OCI-M1 (cell line): ENCODE measurements around the gene TPPP3.
A peak's percentile ranks its signal among the peaks of the same experiment; 100 is the strongest.
"Not testable (repeated sequence)": the region's sequence is repeated elsewhere in the genome, so short reads cannot be mapped to it uniquely, and the experiment has no call there.

Experiments used
- DNase-seq: peaks from one replicate; lab custom pipeline; 2025; lab: John Stamatoyannopoulos, UW

Gene TPPP3

GRCh38 chr16:67389911-67390815 lies 3.1 kb downstream of the TPPP3 start:
- DNase-seq, result no peak

- no peak for DNase-seq
Measured at GRCh38 chr16:67388591-67388990, 4.7 kb downstream of the TPPP3 start.

GRCh38 chr16:67388191-67388590 lies 5.1 kb downstream of the TPPP3 start:
- no peak for DNase-seq

DNA sequence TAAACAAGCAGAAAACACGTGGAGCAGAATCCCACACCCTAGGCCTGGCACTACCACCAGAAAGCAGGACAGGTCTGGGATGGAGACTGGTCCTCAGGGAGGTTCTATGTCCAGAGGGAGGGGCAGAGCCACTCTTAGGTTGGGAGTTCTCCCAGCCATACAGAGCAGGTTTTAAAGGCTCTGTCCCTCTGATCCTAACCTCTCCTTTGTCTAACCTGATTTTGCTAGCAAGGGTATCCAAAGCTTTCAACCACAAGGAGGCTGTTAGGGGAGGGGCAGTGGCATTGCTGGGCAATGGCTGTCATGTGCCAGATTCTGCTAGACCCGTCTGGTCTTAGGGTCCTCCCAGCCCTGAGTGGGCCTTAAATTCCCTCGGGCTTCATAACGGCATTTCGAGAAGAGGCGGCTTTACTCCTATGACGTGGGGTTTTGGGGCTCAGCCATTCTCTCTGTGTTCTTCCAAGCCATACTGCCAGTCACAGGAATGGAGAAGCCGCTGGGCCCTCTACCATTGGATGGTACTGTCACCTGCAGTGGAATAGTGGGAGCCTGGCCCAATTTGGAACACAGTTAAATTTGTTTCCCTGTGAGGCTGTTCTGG lies 5.7 kb downstream of the TPPP3 start:
- DNase-seq, result no peak

DNA sequence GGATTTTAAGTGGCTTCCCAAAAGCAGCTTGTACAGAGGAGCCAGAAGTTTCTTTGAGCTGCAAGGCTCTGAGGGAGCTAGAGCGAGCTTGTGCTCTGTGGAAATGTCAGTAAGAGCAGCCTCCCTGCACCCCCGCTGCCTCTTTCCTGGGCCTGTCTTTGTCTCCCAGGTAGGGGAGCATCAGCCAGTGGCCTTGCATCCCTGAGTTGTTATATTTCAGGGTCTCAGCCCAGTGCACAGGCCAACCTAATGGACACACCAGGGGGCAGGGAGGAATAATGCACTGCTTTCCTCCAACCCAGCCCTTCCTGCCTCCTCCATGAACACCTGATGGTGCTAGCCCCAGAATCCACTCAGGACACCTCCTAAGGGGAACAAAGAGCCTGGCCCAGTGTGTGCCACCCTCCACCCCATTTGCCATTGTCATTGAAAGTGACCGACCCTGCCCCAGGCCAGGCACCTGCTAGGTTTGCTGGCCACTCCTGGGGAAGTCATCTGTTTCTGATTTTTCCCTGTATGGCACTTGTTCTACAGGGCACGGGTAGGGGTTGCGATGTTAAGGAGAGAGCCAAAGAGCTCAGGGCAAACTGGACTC lies 6.3 kb downstream of the TPPP3 start:
- no peak for DNase-seq

GRCh38 chr16:67384778-67385510 lies 8.4 kb downstream of the TPPP3 start:
- DNase-seq, result no peak

DNA sequence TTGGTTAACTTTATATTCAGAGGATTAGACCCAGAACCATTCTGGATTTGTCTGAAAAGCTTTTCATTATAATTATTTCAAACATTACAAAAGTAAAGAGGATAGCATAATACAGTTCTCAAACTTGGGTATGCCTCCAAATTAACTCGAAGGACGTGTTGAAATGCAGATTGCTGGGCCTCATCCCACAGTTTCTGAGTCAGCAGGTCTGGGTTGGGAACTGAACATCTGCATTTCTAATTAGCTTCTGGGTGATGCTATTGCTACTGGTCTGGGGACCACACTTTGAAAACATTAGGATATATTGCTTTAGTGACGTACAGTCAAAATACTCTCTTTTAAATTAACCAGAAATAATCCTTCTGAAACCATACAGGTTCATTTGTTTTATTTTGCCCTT lies 10.0 kb downstream of the TPPP3 start:
- DNase-seq, result no peak

DNA sequence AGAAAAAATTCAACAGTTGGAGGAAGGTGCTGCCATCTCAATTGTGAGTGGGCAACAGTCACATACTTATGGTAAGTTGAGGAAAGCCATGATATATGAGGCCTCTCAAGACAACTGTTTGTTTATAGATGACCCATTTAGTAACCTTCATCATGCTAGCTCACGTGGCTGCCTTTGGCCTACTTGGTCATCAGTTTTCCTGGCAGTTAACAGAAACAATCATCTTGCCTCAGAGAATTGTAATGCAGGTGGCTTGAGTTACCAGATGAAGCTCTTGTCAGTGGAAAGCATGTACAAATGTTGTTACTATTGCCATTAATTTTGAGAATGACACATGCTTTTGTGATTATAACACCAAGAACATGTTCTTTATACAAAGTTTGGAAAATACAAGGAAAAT lies 14.7 kb downstream of the TPPP3 start:
- DNase-seq, result no peak

DNA sequence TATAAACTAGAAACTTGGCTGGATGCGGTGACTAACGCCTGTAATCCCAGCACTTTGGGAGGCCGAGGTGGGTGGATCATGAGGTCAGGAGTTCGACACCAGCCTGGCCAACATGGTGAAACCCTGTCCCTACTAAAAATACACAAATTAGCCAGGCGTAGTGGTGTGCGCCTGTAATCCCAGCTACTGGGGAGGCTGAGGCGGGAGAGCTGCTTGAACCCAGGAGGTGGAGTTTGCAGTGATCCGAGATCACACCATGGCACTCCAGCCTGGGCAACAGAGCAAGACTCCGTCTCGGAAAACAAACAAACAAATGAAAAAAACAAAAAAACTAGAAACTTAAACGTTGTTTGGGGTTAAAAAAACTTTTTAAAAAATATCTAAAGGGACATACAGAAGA lies 17.3 kb downstream of the TPPP3 start:
- not testable (repeated sequence) for DNase-seq

DNA sequence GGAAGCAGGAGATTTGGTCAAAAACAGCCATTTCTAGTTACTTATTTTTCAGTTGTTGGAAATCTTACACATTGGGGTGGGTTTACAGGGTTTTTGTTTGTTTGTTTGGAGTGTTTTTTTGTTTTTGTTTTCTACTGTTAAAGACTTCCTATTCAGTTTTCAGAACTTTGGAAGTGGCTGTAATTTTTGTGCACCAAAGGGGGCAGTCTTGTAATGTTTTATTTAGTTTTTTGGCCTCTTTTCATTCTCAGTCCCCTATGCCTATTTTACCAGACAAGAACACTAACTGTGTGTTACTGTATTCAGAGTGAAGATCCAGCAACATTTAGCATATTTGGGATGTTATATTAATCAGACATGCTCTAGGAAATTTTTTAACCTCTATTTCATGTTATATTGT lies 20.6 kb downstream of the TPPP3 start:
- DNase-seq, result peak; percentile 52

GRCh38 chr16:67370661-67371060 lies 22.6 kb downstream of the TPPP3 start:
- no peak for DNase-seq

- DNase-seq, result peak; percentile 43
Measured at GRCh38 chr16:67364600-67365235, 28.6 kb downstream of the TPPP3 start.

DNA sequence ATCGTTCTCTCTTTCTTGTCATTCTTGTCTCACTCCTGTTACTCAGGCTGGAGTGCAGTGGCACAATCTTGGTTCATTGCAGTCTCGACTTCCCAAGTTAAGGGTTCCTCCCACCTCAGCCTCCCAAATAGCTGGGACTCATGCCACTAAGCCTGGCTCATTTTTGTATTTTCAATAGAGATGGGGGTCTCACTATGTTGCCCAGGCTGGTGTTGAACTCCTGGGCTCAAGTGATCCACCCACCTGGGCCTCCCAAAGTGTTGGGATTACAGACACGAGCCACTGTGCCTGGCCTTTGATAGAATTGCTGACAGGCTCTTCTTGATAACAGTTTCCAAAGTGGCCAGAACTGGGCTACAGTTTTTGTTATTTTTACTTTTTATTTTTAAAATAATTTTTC lies 32.3 kb downstream of the TPPP3 start:
- DNase-seq, result no peak

- DNase-seq, result not testable (repeated sequence)
Measured at GRCh38 chr16:67359540-67360269, 33.6 kb downstream of the TPPP3 start.

DNA sequence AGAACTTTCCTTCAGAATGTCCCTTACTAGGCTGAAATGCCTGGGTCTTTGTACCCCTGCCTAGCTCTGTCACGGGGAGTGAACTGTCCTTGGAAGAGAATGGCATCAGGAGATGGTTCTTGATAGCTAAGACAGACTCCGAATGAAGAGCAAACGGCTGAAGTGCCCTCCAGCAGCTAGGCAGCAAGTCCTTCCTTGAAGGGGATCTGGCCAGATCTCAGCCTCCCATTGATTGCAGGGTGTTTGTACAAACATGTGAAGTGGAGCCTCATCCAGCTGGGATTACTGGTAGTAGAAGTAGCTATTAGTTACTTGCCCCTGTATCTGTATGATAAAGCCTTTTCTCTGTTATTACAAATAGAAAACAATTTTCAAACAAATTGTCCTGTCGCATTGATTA lies 35.7 kb downstream of the TPPP3 start:
- DNase-seq, result no peak

- no peak for DNase-seq
Measured at GRCh38 chr16:67356396-67356795, 36.9 kb downstream of the TPPP3 start.

DNA sequence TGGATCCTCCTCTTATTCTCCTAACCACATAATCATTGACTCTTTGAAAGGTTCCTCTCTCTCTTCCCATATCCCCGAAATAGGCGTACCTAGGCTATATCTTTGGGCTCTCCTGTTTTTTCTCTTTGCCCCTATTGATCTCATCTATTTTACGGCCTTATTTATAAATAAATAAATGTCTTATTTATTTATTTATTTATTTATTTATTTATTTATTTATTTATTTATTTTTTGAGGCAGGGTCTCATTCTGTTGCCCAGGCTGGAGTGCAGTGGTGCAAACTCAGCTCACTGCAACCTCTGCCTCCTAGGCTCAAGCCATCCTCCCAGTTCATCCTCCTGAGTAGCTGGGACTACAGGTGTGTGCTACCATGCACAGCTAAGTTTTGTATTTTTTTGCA lies 40.8 kb downstream of the TPPP3 start:
- not testable (repeated sequence) for DNase-seq

- DNase-seq, result no peak
Measured at GRCh38 chr16:67350324-67350723, 43.0 kb downstream of the TPPP3 start.

DNA sequence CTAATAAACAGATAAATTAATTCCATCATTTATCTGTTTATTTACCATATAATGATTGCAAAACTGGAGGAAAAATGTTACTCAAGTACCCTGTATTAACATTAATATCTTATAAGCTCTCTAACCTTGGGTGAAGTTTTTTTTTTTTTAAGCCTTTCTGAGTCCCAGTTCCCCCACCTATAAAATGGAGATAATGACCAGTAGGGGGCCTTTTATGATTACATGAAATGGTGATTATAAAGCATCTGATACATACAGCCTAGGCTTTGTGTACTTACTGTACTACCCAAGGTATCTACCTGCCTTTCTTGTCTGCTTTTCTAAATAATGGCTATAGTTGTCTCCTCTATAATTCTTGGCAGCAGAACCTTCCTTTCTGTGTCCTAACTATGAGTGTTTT lies 44.1 kb downstream of the TPPP3 start:
- peak; percentile 47 for DNase-seq

- DNase-seq, result no peak
Measured at GRCh38 chr16:67346341-67346740, 47.0 kb downstream of the TPPP3 start.

GRCh38 chr16:67345401-67345800 lies 47.9 kb downstream of the TPPP3 start:
- DNase-seq, result no peak
